Lower lobe of right lung (tissue), 2 donors: ENCODE results near the gene YTHDC1. TPM values are rescaled to one million over a fixed set of nuclear protein-coding genes. Genes with fewer than 3 reads are reported as not detected.

Source experiments
- ATAC-seq, 2 donors: fragments of 200-7000 bp; cut with Tn5 transposase; one replicate each; pipeline ENCODE4 v1.9.1; 2020 to 2022; ENCODE audit warnings: mild to moderate bottlenecking in 2 of 2, moderate library complexity in 2 of 2
- DNase-seq: peaks from one replicate; pipeline ENCODE4 v3.0.0-alpha.2; 2020
- H3K27ac ChIP-seq: fragments of 200-600 bp; one replicate; pipeline ENCODE4 v1.8.0; 2022
- H3K27me3 ChIP-seq: fragments of 200-600 bp; one replicate; pipeline ENCODE4 v1.8.0; 2022; ENCODE audit warnings: low read depth
- H3K36me3 ChIP-seq: fragments of 200-600 bp; one replicate; pipeline ENCODE4 v1.8.0; 2022; ENCODE audit warnings: mild to moderate bottlenecking
- H3K4me1 ChIP-seq: fragments of 200-600 bp; one replicate; pipeline ENCODE4 v1.8.0; 2022
- H3K4me3 ChIP-seq: fragments of 200-600 bp; one replicate; pipeline ENCODE4 v1.8.0; 2022; ENCODE audit warnings: mild to moderate bottlenecking
- H3K9me3 ChIP-seq: fragments of 200-600 bp; one replicate; pipeline ENCODE4 v1.8.0; 2022
- intact Hi-C: fragments of 100-400 bp; cut with DNase I; formaldehyde crosslinking; loops from one replicate; pipeline ENCODE4 v1.11.0; 2022
- total RNA-seq: library from RNA; stranded (reverse); fragmentation: NEBNext Ultra II Directional; extraction: Animal tissue kit (Norgen Biotek cat#: 25700); gene quantifications from one replicate; pipeline ENCODE4 v1.2.1, GENCODE V29; 2021
- TF ChIP-seq, protein P1 (sequence below): fragments of 200-600 bp; IDR thresholded peaks from one replicate; pipeline ENCODE4 v1.8.0; 2022; ENCODE audit warnings: antibody characterized with exemption, mild to moderate bottlenecking
- donor health status: DM: no; HTN: yes; CAD: no; lungs with severe emphysema.

The YTHDC1 gene
- total RNA-seq, 1 donor from 2014 or later: 77.2 TPM

DNA sequence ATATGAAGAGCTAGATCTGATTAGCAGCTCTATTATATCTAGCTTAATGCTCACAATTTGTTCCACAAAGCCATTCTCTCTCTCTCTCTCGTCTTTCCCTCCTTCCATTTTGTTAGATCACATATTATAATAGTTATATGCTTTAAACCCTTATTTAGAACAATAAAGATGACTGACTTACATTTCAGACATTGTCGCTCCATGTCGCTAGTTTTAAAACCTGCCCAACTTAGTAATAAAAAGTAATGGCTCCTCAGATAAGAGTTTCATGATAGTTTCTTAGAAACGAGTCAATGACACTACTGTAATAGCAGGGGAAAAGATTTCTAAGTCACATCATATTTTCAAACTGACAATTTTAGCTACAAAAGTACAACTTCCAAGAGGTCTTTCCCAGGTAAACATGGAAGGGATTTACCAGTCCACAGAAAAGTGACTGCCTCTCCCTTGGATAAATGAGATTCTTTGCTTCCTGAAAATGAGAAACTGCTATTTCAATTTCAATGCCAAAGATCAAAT lies 38.5 kb upstream of the YTHDC1 start:
- TF ChIP-seq, protein P1, sequence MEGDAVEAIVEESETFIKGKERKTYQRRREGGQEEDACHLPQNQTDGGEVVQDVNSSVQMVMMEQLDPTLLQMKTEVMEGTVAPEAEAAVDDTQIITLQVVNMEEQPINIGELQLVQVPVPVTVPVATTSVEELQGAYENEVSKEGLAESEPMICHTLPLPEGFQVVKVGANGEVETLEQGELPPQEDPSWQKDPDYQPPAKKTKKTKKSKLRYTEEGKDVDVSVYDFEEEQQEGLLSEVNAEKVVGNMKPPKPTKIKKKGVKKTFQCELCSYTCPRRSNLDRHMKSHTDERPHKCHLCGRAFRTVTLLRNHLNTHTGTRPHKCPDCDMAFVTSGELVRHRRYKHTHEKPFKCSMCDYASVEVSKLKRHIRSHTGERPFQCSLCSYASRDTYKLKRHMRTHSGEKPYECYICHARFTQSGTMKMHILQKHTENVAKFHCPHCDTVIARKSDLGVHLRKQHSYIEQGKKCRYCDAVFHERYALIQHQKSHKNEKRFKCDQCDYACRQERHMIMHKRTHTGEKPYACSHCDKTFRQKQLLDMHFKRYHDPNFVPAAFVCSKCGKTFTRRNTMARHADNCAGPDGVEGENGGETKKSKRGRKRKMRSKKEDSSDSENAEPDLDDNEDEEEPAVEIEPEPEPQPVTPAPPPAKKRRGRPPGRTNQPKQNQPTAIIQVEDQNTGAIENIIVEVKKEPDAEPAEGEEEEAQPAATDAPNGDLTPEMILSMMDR: no peak
- Histone ChIP-seq H3K27me3 (no peaks in the 10 kb centered on the region), H3K4me3 (no peak overlapping the region), H3K9me3 (no peaks in the 10 kb centered on the region), H3K27ac (no peak overlapping the region), H3K4me1 (no peaks in the 10 kb centered on the region), H3K36me3 (no peaks in the 10 kb centered on the region)
- DNase-seq (no peak), ATAC-seq (no peak)
- intact Hi-C loops: no loop called here

DNA sequence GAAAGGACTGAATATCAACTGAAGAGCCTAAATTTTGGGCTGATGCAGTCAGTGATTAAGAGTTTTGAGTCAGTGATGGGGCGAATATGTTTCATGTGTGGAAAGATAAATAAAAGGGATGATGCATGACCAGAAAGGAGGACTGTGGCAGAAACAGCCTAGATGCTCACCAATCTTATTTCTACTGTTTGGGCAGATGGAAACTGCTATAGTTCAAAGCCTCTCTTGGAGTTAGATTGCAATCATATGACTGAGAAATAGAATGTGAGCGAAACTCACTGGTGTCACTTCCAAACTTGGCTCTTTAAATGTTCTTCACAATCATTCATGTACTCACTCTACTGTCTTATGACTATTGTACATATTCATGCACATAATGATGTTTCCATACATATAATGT lies 35.4 kb upstream of the YTHDC1 start:
- Histone ChIP-seq H3K27me3 (no peaks in the 10 kb centered on the region), H3K4me3 (no peak overlapping the region), H3K36me3 (no peaks in the 10 kb centered on the region), H3K4me1 (no peaks in the 10 kb centered on the region), H3K9me3 (no peaks in the 10 kb centered on the region), H3K27ac (no peak overlapping the region)
- intact Hi-C loops: no loop called here
- TF ChIP-seq, protein P1: no peak
- no peak for DNase-seq
- ATAC-seq: no peak

DNA sequence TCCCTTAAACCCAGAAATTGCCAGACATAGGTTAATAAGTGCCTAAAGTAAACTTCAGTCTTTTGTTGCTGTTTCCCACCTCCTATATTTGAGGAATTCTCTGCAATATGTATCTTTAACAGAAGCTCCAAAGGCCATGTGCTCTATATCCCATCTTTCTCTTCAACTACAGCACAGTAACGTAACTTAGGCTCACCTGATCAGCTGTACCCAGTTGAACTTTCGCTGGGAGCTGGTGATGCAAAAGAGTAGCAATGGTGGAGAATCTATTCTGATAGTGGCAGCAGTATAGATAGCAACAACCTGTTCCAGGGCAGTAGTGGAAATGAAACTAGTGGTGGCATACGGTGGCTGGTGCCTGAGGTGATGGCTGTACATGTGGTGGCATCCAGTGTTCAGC lies 33.2 kb upstream of the YTHDC1 start:
- TF ChIP-seq, protein P1: no peak
- no peak overlapping the region for H3K4me3 ChIP-seq
- H3K27me3 ChIP-seq: no peaks in the 10 kb centered on the region
- no peaks in the 10 kb centered on the region for H3K36me3 ChIP-seq
- H3K27ac ChIP-seq: no peak overlapping the region
- no peaks in the 10 kb centered on the region for H3K4me1 ChIP-seq
- no peak for DNase-seq
- no peak for ATAC-seq
- intact Hi-C loops: no loop called here
- H3K9me3 ChIP-seq: no peaks in the 10 kb centered on the region

DNA sequence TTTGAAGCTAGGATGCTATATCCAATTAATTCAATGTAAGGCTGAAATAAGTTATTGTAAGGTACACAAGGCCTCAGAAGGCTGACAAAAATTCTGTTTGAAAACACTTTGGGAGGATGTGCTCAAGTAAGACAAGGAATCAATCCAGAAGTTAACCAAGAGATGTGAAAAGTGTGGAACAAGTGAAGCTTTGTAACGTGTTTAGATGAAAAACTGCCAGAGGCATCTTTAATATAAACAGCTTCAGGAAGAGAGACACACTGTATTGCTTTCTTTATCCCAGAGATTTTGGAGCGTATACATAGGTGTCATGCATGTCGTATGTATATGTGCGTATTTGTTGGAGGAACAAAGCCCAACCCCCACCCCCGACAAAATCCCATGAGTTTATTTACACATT lies 28.3 kb upstream of the YTHDC1 start:
- intact Hi-C loops: loop anchor here (10.0 kb wide), 1 partner anchor 103 kb away; no protein-coding TSS in a partner anchor
- TF ChIP-seq, protein P1: no peak
- DNase-seq: no peak

DNA sequence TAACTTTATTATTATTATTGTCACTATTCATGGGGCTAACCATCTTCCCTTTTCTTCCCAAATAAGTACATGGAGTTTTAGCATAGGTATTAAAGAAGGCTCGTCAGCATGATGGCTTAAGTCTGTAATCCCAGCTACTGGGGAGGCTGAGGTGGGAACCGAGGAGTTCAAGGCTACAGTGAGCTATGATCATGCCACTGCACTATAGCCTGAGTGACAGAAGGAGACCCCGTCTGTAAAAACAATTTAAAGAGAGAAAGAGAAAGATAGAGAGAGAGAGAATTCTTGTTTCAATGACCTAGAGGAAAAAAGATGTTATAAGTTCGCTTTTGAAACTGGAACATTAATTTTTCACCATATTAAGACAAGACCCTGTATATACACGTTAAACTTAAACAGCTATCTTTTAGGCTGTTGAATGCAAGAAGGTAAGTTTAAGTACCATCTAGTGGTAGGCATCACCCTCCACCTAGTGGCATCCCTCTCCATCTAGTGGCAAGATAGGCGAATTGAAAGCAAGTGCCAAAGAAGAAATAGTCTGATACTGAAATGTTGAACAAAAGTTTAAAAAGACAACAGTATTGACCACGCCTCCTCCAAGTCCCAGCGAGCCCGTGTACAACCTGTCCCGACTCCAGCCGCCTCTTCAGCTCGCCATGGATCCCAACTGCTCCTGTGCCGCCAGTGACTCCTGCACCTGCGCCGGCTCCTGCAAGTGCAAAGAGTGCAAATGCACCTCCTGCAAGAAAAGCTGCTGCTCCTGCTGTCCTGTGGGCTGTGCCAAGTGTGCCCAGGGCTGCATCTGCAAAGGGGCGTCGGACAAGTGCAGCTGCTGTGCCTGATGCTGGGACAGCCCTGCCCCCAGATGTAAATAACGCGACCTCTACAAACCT lies 26.0 kb upstream of the YTHDC1 start:
- H3K27ac ChIP-seq: no peak overlapping the region
- H3K36me3 ChIP-seq: no peaks in the 10 kb centered on the region
- no peaks in the 10 kb centered on the region for H3K27me3 ChIP-seq
- intact Hi-C loops: loop anchor here (10.0 kb wide), 1 partner anchor 101 kb away; no protein-coding TSS in a partner anchor
- peak; percentile 84 to 86 for ATAC-seq
- peaks cover 7% of the 10 kb centered on the region for H3K4me1 ChIP-seq
- H3K9me3 ChIP-seq: no peaks in the 10 kb centered on the region
- peak; percentile 49 for DNase-seq
- peak overlapping the region; percentile 17 for H3K4me3 ChIP-seq
- TF ChIP-seq, protein P1: peak; percentile 75

More for the DNA sequence above, 28.3 kb upstream of the YTHDC1 start:
- Histone ChIP-seq H3K27me3 (no peaks in the 10 kb centered on the region), H3K4me1 (peaks cover 7% of the 10 kb centered on the region), H3K4me3 (no peak overlapping the region), H3K36me3 (no peaks in the 10 kb centered on the region), H3K27ac (no peak overlapping the region), H3K9me3 (no peaks in the 10 kb centered on the region)
- no peak for ATAC-seq
